CD4-positive, alpha-beta T cell treated with Interferon alpha-2 for 1 hour (primary cell): Measurements from ENCODE around the gene ABCB11.
"Not testable (repeated sequence)": the region's sequence is repeated elsewhere in the genome, so short reads cannot be mapped to it uniquely, and the experiment has no call there.

ENCODE experiments used
- DNase-seq, 2 donors: peaks; one replicate each; pipeline ENCODE4 v3.0.0-alpha.2; 2020 to 2022

ABCB11 gene

DNA sequence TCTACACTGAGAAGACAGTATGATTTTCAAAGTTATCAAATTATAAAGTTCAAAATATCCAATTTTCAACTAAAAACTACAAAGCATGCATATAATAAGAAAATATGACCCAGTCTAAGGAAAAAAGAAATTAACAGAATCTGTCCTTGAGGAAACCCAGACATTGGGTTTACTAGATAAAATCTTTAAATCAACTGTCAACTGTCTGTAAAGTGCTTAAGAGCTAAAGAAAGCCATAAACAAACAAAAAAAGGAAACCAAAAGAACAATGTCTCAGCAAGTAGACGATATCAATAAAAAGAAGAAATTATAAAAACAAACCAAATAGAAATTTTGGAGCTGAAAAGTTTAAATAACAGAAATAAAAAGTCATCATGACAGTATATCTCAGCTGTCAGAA lies 10.5 kb upstream of the ABCB11 start:
- DNase-seq = no peak

DNA sequence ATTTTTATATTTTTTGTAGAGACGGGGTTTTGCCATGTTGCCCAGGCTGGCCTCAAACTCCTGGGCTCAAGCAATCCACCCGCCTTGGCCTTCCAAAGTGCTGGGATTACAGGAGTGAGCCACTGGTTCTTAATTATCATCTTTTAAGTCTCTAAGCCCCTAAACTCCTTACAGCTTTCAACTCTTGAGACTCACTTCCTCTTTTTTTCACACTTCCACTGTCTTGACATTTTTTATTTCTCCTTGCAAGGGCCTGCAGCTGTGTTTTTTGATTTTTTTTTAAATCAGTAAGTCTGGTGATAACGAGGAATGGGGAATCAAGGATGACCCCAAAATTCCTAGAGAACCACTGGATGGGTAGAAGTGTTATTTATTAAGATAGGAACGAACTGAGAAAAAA lies 8.6 kb upstream of the ABCB11 start:
- no peak for DNase-seq

DNA sequence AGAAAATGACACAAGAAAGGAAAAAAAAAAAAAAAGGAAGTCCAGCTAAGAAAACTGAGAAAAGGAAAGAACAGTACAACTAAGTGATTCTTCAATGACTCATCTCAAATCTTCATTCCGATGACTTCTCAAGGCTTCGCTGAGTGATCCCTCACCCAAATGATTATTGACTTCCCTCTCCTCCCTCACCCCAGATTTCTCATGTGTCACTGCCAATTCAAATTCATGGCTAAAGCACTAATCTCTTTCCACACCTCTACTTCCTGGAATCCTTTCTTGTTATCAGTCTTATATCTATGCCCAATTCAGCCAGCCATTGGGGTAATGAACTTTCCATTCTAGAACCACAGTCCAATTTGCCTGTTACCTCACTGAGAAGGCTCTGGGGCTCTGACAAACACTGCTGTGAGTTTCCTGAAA lies 7.2 kb upstream of the ABCB11 start:
- peak in 1 of 2 donors; percentile 13 for DNase-seq

DNA sequence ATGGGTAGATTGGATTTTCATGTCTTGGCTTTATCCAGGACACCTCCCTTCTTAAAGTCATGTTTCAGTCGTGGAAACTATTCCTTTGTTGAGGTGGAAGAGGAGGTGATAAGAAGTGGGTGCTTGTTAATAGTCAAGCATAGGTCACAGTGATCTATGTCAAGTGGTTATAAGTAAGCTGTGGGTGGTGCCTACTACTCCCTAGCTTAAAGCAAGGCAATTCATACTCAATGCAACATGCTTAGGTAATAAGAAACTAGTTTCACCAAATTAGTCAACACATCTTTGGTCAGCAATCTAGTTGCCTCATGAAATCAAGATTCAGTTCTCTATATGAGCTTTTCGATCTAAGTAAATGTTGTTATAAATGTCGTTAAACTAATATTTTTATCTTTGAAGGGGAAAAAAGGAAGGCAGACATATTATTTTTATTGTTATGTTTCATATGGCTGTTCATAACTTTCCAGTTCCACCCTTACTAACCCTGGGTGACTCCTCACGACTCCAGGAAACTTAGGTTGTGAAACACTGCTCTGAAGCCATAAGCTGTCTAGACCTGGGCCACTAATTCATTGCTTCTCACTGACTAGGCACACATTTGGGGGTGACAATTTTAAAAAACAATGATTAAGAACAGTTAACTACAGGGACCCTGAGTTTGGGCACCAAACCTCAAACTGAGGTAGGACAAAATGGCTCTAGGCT lies 5.8 kb upstream of the ABCB11 start:
- peak in 1 of 2 donors; percentile 6 for DNase-seq

DNA sequence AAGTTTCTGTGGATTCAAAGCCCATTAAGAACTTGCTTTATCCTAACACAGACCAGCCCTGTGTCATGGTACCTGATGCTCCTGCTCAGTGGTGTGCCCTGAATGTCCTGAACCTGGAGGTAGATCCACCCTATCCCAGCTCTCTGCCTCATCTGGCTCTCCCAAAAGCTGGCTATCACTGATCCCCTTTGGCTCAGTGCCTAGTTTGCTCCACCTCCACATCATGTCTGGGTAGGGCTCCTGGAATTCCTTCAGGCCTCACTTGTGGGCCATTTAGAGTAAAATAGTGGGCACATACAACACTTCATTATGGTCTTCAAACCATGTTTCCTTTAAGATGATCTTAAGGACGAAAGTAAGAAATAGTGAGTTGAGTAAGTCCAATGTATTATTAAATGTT lies 4.8 kb upstream of the ABCB11 start:
- no peak for DNase-seq

DNA sequence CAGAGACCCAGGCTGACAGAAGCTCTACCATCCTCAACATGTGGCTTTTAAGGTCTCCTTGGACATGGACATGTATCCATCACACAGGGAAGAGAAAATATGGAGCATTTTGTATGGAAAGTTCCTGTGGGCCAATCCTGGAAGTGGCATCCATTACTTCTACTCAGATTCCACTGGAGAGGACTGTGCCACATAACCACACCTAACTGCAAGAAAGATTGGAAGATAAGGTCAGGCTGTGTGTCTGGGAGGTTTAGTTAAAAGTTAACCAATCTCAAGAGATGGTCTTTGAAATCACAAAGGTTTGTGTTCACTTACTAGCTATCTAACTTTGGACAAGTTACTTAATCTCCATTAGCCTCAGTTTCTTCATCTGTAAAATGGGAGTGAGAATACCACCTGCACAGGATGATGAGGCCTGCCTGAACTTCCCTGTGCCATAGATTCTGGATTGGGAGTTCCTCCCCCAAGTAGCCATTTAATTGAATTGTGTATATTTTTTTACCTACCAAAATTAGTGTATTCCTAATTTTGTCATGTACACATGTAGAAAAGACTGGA lies 3.9 kb upstream of the ABCB11 start:
- DNase-seq = no peak

DNA sequence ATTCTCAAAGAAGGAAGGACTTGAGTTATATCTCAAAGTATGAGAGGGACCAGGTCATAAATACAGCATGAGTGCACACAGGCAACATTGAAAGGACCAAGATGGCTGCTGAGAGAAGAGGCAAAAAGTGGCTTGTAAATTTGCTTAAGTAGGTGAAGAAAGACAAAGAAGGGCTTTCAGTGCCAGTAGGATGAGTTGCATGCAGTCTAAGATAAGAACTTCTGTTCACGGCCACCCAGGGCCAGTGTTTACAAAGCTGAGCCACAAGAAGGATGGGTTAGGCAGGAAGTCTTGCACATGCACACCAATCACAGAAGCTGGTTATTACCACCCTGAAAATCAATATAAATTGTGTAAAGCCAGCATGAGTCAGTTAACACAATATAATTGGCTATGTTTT lies 3.1 kb upstream of the ABCB11 start:
- DNase-seq = no peak

DNA sequence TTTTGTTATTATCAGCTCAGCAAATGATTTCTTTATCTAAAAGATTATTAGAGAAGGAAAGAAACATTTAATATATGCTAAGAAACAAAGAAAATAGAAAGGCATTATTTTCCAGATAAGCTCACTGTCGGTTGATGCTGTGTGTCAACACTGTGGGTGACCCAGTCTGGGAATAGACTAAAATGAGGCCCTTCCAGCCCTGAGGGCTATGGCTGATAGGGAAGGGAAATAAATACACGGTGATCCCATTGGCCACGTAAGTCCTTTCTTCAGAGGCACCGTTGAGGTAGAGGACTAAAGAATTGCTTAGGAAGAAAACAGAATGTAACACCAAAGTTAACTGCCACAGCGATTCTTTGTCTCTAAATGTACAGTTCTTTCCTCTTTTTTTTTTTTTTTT lies 1.8 kb downstream of the ABCB11 start:
- DNase-seq = no peak

DNA sequence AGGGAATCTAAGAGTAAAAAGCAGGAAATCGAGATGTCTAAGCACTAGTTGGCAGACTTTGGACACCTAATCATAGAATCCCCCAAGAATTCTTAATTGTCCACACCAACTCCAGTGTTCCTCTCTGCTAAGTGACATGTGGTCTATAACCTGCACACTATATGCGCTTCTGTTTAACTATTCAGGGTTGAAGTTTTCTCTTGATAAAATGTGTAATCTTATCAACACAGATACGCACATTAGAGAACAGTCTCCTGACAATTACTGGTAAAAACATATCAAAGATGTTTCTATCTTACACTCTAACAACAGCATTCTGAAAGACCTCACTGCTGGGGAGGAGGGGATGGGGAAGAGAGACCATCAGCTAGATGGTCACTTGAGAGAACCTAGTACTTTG lies 3.9 kb downstream of the ABCB11 start:
- DNase-seq = no peak

DNA sequence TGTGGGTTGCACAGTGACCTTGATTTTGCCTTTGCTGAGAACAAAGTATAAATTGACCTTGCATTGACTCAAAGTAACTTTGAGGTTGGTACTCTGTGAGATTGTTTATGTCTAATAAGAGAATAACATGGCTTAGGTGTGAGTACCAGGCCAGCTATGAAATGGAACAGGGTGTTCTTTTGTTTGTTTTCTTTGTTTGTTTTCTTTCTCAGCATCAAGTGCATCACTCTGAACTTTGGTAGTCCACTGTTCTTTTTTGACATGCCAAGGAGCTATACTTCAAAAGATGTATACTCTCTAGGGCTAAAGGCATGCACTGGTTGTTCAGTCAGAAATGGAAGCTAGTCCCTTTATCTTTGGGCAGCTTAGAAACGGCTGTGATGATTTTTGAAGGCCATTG lies 5.1 kb downstream of the ABCB11 start:
- DNase-seq = no peak

DNA sequence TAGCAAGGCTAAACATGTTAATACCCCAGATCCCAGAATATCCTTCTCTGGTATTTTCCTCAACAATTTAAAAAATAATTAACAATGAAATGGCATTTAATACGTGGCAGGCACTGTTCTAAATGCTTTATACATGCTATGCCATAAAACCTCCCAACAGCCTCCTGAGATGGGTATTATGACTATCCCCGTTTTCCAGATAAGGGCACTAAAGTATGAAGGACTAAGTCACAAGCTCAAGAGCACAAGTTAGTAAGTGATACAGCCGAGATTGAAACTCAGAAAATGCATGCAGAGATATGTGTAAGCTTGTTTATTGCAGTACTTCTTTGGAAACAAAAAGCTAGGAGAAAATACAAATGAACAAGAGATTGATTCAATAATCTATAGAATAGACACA lies 8.0 kb downstream of the ABCB11 start:
- DNase-seq = no peak

DNA sequence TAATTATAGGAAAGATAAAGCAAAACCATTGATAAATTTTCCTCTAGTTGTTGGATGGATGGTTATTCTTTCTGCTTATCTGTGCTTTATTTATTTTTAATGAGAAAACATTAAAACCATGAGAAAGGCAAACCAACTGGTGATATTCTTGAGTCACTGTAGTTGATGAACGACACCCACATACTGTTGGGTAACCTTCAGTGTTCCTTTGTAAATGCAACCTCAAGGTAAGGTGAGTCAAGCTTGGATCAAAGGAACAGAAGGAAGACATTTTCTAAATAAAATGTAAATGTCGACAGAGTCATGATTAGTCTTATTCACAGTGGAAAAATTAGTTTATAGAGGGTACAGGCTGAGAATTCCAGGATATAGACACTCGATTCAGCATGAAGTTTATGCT lies 12.7 kb downstream of the ABCB11 start:
- no peak for DNase-seq

DNA sequence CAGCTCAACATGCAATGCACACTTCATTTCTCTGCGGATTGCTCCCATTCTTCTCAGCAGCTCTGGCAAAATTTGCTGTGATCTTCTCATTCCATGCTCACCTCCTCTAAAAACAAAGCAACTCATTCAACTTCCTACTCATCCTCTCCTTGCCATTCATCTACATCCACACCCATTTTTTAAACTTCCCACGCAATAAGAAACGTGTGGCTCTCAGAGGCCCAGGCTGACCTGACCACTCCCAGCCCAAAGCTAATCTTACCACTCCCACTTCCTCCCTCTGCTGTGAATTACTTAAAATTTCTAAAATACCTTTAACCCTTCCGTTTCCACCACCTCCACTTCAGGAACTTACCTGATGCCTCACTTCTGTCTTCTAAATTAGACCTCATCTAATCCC lies 15.2 kb downstream of the ABCB11 start:
- no peak for DNase-seq

DNA sequence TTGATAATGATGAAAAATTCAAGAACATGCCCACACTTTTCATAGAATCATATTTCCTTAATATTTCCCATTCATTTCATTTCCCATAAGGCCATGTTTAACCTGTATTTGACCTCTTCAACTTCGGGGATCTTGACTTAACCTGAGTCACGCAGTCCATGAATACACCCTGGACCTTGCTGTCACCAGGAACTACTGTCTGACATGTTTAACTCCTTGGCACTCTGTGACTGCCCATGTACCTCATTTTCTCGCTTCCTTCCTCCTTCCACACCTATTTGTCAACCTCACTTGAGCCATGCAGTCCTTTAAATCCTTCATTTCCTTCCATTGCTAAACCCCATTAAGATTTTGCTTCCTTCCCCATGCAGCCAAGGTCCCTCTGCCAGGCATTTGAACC lies 16.3 kb downstream of the ABCB11 start:
- DNase-seq = no peak

DNA sequence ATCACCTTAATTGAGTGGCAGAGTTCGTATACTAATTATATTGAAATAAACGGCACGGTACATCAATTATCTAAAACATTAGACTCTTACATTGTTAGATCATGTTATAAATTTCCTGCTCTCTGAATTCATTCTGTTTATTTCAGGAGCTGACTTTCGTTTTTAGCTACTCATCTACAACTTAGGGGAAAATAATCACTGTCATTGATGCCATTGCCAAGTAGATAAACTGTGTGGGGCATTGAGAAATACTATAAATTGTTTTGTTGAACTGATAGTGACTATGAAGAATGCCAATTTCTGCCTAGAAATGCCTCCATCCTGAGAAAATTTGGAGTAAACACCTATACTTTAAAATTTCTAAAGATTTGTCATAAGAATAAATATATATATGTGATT lies 17.5 kb downstream of the ABCB11 start:
- no peak for DNase-seq

DNA sequence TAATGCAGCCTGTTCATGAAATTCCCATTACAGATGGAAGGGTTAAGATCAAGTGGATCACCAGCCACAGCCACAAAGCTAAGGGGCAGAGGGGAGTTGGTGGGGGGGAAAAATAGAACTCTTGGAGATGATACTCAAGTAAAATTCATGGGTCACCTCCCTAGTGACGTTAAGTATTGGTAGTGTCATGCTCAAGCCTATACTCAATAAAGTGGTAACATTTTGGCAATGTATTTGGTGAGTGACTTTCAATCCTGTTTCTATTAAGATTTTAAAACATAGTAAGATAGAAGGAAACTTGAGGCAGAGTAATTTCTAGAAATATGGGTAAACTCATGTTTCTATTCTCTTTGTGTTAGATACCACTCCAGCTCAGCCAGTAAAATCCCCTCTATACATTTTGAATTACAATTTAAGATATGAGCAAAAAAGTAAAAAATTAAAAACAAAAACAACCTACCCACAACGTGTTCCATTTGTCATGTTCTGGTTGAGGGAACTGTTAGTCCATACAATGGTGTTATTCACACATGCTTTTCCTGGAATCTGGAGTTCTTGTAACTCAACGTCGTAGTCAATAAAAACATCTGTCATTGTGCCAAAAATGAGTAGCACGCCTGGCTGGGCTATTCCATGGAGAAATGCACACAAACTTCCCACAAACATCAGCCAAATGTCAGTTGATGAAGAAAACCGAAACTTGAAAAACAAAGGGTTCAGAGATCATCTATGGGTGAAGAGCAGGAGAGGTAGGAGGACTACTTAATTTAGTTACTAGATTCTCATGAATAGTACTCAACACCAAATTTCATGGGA lies 18.1 kb downstream of the ABCB11 start:
- DNase-seq = no peak

DNA sequence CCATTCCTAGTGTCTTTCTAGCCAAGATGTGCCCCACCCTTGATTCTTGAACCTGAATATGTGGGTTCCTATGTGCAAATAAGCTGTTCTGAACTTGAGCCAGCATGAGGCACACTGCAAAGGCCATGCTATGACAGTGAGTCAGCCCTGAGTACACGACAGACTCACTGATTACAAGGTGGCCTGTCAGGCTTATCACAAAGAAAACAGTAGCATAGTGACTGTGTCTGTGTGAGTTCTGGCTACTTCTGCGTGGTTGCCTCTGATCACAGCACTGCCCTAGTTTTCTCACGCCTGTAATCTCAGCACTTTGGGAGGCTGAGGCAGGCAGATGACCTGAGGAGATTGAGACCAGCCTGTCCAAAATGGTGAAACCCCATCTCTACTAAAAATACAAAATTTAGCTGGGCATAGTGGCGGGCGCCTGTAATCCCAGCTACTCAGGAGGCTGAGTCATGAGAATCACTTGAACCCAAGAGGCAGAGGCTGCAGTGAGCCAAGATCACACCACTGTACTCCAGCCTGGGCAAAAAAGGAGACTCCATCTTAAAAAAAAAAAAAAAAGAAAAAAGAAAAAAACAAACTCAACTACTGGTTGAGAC lies 18.8 kb downstream of the ABCB11 start:
- DNase-seq = not testable (repeated sequence)

DNA sequence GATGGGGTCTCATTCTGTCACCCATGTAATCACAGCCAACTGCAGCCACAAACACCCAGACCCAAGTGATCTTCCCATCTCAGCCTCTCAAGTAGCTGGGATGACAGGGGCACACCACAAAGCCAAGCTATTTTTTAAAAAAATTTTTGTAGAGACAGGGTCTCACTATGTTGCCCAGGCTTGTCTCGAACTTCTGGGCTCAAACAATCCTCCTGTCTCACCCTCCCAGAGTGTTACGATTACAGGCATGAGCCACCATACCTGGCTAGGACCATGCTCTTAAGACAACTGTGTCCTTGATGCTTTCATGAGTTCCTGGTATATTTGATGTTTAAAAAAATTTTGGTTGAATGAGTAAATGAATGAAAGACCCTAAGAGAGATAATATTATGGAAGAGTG lies 19.4 kb downstream of the ABCB11 start:
- no peak for DNase-seq

DNA sequence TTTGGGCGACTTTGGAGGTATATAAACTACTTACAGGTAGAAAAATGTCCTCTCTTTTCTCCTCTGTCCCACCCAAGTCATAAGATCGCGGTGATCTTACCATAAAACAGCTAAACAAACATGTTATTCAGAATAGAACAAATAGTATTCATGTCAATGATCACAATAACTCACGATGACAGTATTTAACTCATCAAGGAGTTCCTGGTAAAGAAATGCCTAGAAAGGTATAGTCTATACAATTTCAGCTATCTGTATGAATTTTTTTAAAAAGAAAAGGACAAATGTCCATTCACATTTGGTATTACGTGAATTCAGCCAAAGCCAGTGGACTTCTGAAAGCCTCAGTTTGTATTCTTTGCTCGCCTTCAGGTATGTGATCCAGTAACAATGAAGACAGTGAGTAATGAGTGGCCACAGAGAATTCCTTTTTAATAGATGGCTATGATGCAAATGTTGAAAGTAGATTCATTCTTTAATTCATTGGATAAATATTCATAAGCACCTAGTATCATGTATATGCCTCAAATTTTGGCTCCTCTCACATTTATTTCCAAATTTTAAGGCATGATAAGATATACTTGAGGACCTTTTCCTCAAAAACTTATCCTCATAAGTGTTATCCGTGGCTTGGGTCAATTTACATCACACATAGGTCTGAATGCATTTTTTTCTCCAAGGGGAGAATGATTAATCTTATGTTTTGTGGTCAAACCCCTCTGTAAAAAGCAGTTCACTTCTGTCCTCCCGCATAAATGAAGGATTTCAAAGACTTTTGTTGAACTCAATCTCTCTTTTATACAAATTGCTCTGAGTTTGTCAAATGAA lies 20.3 kb downstream of the ABCB11 start:
- DNase-seq = no peak

DNA sequence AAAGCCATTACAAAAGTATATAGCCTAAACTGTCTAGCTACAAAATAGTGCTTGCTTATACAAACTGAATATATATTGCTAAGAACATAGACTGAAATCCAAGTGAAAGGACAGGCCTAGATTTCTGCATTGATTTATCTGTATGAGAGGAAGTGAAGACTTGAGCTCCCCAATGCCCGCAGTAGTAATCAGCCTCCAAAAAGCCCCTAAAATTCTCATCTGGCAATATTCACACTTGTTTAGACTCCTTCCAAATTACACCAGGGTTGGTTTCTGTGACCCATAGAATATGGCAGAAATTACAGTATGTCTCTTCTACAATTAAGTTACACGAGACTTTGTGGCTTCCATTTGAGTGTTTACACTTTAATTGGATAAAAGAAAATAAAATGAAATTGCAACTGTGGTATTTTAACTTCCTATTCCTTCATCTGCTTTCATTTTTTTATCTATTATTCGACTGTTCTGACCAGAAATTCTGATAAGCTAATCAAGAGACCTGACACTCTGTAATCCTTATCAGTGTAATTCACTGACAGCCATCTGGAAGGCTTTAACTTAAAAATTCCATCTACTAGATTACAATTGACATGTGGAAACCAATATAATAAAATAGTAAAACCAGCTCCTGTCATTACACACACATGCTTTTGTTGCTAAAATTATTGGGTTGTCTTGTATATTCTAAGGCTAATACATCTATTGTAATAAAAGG lies 21.1 kb downstream of the ABCB11 start:
- DNase-seq = no peak

DNA sequence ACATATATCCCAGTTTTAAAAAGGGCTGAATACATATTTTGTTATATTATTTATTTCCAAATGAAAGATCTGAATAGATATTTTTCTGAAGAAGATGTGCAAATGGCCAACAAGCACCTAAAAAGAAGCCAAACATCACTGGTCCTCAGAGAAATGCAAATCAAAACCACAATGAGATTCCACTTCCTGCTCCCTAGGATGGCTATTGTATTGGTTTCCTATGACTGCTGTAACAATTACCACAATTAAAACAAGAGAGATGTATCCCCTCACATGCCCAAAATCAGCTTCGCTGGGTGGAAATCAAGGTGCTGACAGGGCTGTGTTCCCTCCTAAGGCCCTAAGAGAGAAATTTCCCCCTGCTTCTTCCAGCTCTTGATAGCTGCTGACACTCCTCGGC lies 23.2 kb downstream of the ABCB11 start:
- no peak for DNase-seq

DNA sequence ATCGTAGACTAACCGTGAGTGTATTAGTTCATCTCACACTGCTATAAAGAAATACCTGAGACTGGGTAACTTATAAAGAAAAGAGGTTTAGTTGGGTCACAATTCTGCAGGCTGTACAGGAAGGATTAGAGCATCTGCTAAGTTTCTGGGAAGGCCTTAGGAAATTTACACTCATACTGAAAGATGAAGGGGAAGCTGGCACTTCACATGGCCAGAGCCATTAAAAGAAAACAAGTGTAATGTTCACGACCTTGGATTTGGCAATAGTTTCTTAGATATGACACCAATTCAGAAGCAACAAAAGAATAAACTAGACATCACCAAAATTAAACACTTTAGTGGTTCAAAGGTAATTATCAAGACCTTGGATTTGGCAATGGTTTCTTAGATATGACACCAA lies 23.8 kb downstream of the ABCB11 start:
- no peak for DNase-seq
